ENCODE measurements around the gene WDR43. TPM values are rescaled to one million over a fixed set of nuclear protein-coding genes. Genes with fewer than 3 reads are reported as not detected.
A peak's percentile ranks its signal among the peaks of the same experiment; 100 is the strongest.

The WDR43 gene
- polyA plus RNA-seq, 6 donors from 2014 or later = 34.5 to 57.5 (median 48.1) TPM

DNA sequence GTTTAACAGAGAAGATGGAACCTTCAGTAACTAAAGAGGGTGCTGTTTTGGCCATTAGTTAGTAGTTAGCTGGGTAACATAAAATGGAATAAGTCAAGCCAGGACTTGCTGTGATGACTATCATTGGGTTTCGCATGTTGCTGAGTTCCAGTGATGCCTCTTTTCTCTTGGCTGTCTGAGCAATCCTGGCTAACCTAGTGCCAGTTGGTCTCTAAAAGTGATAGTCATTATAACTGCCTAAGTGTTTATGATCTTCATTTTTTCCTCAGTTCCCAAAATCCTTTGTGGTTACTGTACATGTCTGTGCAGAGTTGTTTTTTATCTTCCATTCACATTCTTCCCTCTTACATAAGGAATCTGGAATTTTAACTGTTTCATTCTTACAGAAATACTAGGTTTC lies 33.4 kb downstream of the WDR43 start:
- H3K4me1 Mint-ChIP-seq = peaks cover 0 to 5% (median 4%) of the 10 kb centered on the region in 3 donors
- H3K27me3 Mint-ChIP-seq = no peaks in the 10 kb centered on the region
- peak overlapping the region in 1 of 6 donors; percentile 62 for H3K27ac Mint-ChIP-seq
- no peak overlapping the region for H3K4me3 Mint-ChIP-seq
- H3K9me3 Mint-ChIP-seq = no peaks in the 10 kb centered on the region
- H3K36me3 Mint-ChIP-seq = peaks cover 35 to 39% of the 10 kb centered on the region in 2 donors
- no peak for ATAC-seq (ENCODE audit: low read depth in 2 of 2)
- no peak for DNase-seq

- H3K4me1 Mint-ChIP-seq = peaks cover 0 to 5% (median 0%) of the 10 kb centered on the region in 3 donors
- H3K27me3 Mint-ChIP-seq = no peaks in the 10 kb centered on the region
- H3K36me3 Mint-ChIP-seq = peaks cover 18 to 37% of the 10 kb centered on the region in 2 donors
- no peaks in the 10 kb centered on the region for H3K9me3 Mint-ChIP-seq
- DNase-seq (no peak), ATAC-seq (ENCODE audit: low read depth in 2 of 2) (no peak)
- H3K4me3 Mint-ChIP-seq = no peak overlapping the region
- peak overlapping the region in 1 of 6 donors; percentile 21 for H3K27ac Mint-ChIP-seq
Observed at GRCh38 chr2:28929581-28929980, 35.1 kb downstream of the WDR43 start.

GRCh38 chr2:28930205-28930604 lies 35.7 kb downstream of the WDR43 start:
- H3K4me3 Mint-ChIP-seq = no peak overlapping the region
- H3K9me3 Mint-ChIP-seq = no peaks in the 10 kb centered on the region
- DNase-seq = no peak
- peaks cover 16 to 37% of the 10 kb centered on the region in 2 donors for H3K36me3 Mint-ChIP-seq
- H3K4me1 Mint-ChIP-seq = peaks cover 0 to 5% (median 0%) of the 10 kb centered on the region in 3 donors
- H3K27me3 Mint-ChIP-seq = no peaks in the 10 kb centered on the region
- H3K27ac Mint-ChIP-seq = peak overlapping the region in 1 of 6 donors; percentile 21
- no peak for ATAC-seq (ENCODE audit: low read depth in 2 of 2)

- no peak for ATAC-seq (ENCODE audit: low read depth in 2 of 2)
- peaks cover 0 to 8% (median 2%) of the 10 kb centered on the region in 3 donors for H3K4me1 Mint-ChIP-seq
- H3K9me3 Mint-ChIP-seq = no peaks in the 10 kb centered on the region
- no peaks in the 10 kb centered on the region for H3K27me3 Mint-ChIP-seq
- no peak for DNase-seq
- H3K27ac Mint-ChIP-seq = peak overlapping the region in 1 of 6 donors; percentile 14
- no peak overlapping the region for H3K4me3 Mint-ChIP-seq
- peaks cover 15 to 22% of the 10 kb centered on the region in 2 donors for H3K36me3 Mint-ChIP-seq
Observed at GRCh38 chr2:28934769-28935168, 40.3 kb downstream of the WDR43 start.

- no peak for DNase-seq
- ATAC-seq (ENCODE audit: low read depth in 2 of 2) = no peak
- Mint-ChIP-seq H3K4me1 (peaks cover 0 to 8% (median 2%) of the 10 kb centered on the region in 3 donors), H3K27ac (no peak overlapping the region), H3K9me3 (no peaks in the 10 kb centered on the region), H3K27me3 (no peaks in the 10 kb centered on the region), H3K4me3 (no peak overlapping the region), H3K36me3 (peaks cover 25 to 40% of the 10 kb centered on the region in 2 donors)
Observed at GRCh38 chr2:28941008-28941407, 46.5 kb downstream of the WDR43 start.

- Mint-ChIP-seq H3K27ac (peak overlapping the region in 3 of 6 donors; percentile 59 to 92 (median 79)), H3K4me3 (no peak overlapping the region), H3K27me3 (no peaks in the 10 kb centered on the region), H3K36me3 (peaks cover 43% of the 10 kb centered on the region in 2 donors), H3K4me1 (peaks cover 0 to under 1% (median 0%) of the 10 kb centered on the region in 3 donors), H3K9me3 (peaks cover 0 to 11% (median 2%) of the 10 kb centered on the region in 7 donors)
- DNase-seq = no peak
- ATAC-seq (ENCODE audit: low read depth in 2 of 2) = no peak
Observed at GRCh38 chr2:28944535-28945248, 50.2 kb downstream of the WDR43 start.

DNA sequence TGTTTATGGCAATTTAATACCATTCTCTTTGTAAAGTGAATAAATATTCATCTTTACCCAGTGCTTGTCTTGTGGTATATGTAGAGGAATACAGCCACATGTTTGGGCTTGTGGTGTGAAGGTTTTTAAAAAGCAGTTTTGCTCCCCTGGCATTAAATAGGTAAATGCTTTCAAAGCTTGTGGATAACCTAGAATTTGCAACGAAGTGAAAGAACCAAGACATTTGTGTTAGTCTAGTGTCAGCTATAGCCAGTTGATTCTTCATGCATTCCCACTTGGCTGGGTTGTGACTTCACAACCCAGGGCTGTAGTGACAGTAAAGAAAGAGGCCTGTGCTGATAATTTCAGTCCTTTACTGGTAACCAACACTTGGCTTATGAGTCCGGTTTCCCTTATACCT lies 53.7 kb downstream of the WDR43 start:
- Mint-ChIP-seq H3K27me3 (no peaks in the 10 kb centered on the region), H3K4me1 (peaks cover 4 to 16% (median 6%) of the 10 kb centered on the region in 3 donors), H3K27ac (no peak overlapping the region), H3K9me3 (peaks cover 0 to 13% (median 5%) of the 10 kb centered on the region in 7 donors), H3K36me3 (peaks cover 28% of the 10 kb centered on the region in 2 donors), H3K4me3 (no peak overlapping the region)
- ATAC-seq (ENCODE audit: low read depth in 2 of 2) = no peak
- no peak for DNase-seq

- Mint-ChIP-seq H3K9me3 (peaks cover 0 to 13% (median 5%) of the 10 kb centered on the region in 7 donors), H3K36me3 (peaks cover 20 to 25% of the 10 kb centered on the region in 2 donors), H3K4me1 (peaks cover 4 to 16% (median 6%) of the 10 kb centered on the region in 3 donors), H3K27me3 (no peaks in the 10 kb centered on the region), H3K27ac (no peak overlapping the region), H3K4me3 (no peak overlapping the region)
- no peak for DNase-seq
- no peak for ATAC-seq (ENCODE audit: low read depth in 2 of 2)
Observed at GRCh38 chr2:28949190-28949589, 54.7 kb downstream of the WDR43 start.

DNA sequence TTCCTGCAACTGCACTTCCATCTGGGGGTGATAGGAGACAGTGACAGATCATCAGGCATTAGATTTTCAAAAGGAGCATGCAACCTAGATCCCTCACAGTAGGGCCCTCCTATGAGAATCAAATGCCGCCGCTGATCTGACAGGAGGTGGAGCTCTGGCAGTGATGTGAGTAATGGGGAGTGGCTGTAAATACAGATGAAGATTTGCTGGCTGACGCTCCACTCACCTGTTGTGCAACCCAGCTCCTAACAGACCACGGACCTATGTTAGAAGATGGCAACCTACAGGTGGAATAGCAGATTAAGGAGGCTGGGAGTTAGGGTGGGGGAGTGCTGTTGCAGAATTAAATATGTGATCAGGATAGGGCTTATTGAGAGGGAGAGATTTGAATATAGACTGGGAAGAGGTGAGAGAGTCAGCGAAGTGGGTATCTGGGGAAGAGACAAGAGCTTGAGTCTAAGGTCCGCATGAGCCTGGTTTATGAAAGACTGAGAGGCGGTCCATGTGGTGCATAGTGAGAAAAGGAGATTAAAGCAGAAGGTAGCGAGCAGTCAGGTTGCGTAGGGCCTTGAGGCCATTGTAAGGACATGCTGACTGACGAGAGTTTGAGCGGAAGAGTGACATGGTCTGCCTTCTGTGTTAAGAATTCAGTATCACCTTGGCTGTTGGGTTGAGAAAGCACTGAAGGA lies 55.3 kb downstream of the WDR43 start:
- Mint-ChIP-seq H3K4me1 (peaks cover 4 to 16% (median 6%) of the 10 kb centered on the region in 3 donors), H3K9me3 (peaks cover 0 to 13% (median 5%) of the 10 kb centered on the region in 7 donors), H3K27ac (peak overlapping the region in 2 of 6 donors; percentile 45 to 60), H3K4me3 (no peak overlapping the region), H3K36me3 (peaks cover 20 to 25% of the 10 kb centered on the region in 2 donors), H3K27me3 (no peaks in the 10 kb centered on the region)
- no peak for ATAC-seq (ENCODE audit: low read depth in 2 of 2)
- DNase-seq = no peak

DNA sequence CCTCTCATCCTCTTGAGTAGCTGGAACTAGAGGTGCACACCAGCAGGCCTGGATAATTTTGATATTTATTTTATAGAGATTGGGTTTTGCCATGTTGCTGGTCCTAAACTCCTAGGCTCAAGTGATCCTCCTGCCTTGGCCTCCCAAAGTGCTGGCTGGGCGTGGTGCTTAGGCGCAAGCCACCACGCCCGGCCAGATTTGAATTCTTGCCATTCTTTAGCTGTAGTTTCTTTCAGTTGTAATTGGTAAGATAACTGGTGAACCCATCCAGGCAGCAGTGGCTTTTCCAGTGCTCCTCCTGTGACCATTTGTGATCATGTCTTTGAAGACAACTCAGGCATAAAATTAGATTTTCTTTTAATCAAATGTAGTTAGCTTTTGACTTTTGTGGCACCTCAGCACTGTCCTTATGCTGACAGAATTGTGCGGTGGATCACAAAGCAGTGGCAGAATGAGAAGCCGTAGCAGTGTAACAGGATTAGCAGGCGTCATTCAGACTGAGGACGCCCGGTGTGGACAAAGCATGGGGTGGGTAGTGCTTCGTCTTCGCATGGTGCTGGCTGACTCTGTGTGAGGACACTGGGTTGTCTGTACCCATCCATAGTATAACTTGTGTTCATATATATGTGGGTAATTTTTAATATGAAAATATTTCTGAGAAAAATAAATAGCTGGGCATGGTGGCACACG lies 56.6 kb downstream of the WDR43 start:
- Mint-ChIP-seq H3K27me3 (no peaks in the 10 kb centered on the region), H3K36me3 (peaks cover 19% of the 10 kb centered on the region in 2 donors), H3K4me3 (peak overlapping the region in 1 of 8 donors; percentile 18), H3K4me1 (peaks cover 4 to 16% (median 6%) of the 10 kb centered on the region in 3 donors), H3K9me3 (peaks cover 0 to 13% (median 5%) of the 10 kb centered on the region in 7 donors), H3K27ac (no peak overlapping the region)
- DNase-seq (no peak), ATAC-seq (ENCODE audit: low read depth in 2 of 2) (no peak)

GRCh38 chr2:28951910-28952835 lies 57.7 kb downstream of the WDR43 start:
- Mint-ChIP-seq H3K27ac (peak overlapping the region in 4 of 6 donors; percentile 40 to 66 (median 50)), H3K4me1 (peaks cover 6 to 16% (median 6%) of the 10 kb centered on the region in 3 donors), H3K9me3 (peaks cover 0 to 13% (median 5%) of the 10 kb centered on the region in 7 donors), H3K36me3 (peaks cover 12 to 14% of the 10 kb centered on the region in 2 donors), H3K4me3 (no peak overlapping the region), H3K27me3 (no peaks in the 10 kb centered on the region)
- ATAC-seq (ENCODE audit: low read depth in 2 of 2) (no peak), DNase-seq (no peak)

- no peak for DNase-seq
- Mint-ChIP-seq H3K27ac (peak overlapping the region in 3 of 6 donors; percentile 19 to 66 (median 37)), H3K27me3 (no peaks in the 10 kb centered on the region), H3K36me3 (peaks cover 12 to 13% of the 10 kb centered on the region in 2 donors), H3K4me3 (no peak overlapping the region), H3K4me1 (peaks cover 6 to 16% (median 10%) of the 10 kb centered on the region in 3 donors), H3K9me3 (peaks cover 0 to 13% (median 5%) of the 10 kb centered on the region in 7 donors)
- ATAC-seq (ENCODE audit: low read depth in 2 of 2) = peak in 1 of 2 donors; percentile 36
Observed at GRCh38 chr2:28952836-28953211, 58.4 kb downstream of the WDR43 start.
